ENCODE results near the gene TEX264. TPM values are rescaled to one million over a fixed set of nuclear protein-coding genes. Genes with fewer than 3 reads are reported as not detected.

The TEX264 gene
- total RNA-seq, 2 experiments from 2014 or later, result 62.6 to 65.0 TPM

DNA sequence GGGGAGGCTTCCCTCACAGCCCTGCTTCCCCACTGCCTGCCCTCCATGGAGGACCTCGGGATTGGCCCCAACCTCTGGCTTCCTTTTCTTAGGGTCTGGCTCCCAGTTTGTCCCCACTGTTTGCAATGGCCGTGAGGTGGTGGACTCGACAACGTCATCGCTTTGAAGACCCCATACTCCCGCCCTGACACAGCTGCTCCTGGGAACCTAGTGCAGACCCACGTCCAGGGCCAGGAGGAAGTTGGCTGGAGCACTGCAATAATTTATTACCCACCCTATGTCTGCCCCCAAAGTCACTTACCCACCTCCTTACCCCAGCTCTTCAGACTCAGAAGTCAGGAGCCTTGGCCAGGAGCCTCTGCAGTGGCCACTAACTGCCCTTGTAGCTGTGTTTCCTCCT is 46.9 kb downstream of the TEX264 start:
- peaks cover 40% of the 10 kb centered on the region for H3K4me1 Mint-ChIP-seq (ENCODE audit: low read depth)
- H3K27ac Mint-ChIP-seq, result no peak overlapping the region
- no peak for ATAC-seq
- H3K36me3 Mint-ChIP-seq (ENCODE audit: low read depth), result no peaks in the 10 kb centered on the region
- H3K9me3 Mint-ChIP-seq (ENCODE audit: insufficient read depth), result no peaks in the 10 kb centered on the region
- H3K27me3 Mint-ChIP-seq (ENCODE audit: low read depth), result no peaks in the 10 kb centered on the region
- ChIA-PET POLR2A (no interaction called here), CTCF (interaction anchor here (1.1 to 6.7 kb wide), 6 partner anchors 11 to 335 kb away, joined by 3 to 146 read pairs (median 22); partner anchors contain the start of gene DCAF1)
- H3K4me3 Mint-ChIP-seq, result no peak overlapping the region
- no peak for DNase-seq

- ATAC-seq, result peak; percentile 86
- peak; percentile 86 for DNase-seq
- Mint-ChIP-seq H3K27ac (peak overlapping the region; percentile 36), H3K27me3 (ENCODE audit: low read depth) (no peaks in the 10 kb centered on the region), H3K4me3 (no peak overlapping the region), H3K9me3 (ENCODE audit: insufficient read depth) (no peaks in the 10 kb centered on the region), H3K36me3 (ENCODE audit: low read depth) (no peaks in the 10 kb centered on the region), H3K4me1 (ENCODE audit: low read depth) (peaks cover 40% of the 10 kb centered on the region)
- CTCF ChIA-PET, result interaction anchor here (0.6 to 6.7 kb wide), 33 partner anchors 9 to 334 kb away, joined by 3 to 146 read pairs (median 4); partner anchors contain the start of genes DCAF1, GRM2 and TEX264
- POLR2A ChIA-PET, result no interaction called here
Observed at GRCh38 chr3:51718547-51719409, 47.7 kb downstream of the TEX264 start.

DNA sequence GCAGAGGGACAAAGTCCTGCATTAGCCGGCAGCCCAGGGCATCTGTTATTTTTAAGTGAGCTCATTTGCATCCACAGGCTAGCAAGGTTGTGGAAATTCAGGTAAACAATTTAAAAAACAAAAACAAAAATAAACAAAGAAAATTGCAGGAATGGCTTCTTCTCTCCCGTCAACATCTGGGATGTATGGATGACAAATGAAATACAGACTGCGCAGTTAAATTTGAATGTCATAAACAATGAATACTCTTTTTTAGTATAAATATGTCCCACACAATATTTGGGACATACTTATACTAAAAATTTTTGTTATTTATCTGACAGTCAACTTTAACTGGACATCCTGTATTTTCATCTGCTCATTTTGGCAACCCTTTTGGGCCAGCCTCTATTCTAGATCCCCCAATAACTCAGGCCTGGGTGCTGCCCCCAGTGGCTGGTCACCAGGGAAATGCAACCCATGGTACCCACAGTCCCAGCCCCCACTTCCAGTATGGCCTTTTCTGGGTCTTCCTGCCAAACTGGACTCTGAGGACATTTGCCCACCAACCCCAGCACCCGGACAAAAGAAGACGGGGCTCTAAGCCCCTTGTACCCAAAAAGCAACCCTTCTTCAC is 48.5 kb downstream of the TEX264 start:
- ChIA-PET CTCF (interaction anchor here (0.6 to 6.7 kb wide), 31 partner anchors 10 to 219 kb away, joined by 3 to 146 read pairs (median 5); partner anchors contain the start of genes DCAF1, GRM2 and TEX264), POLR2A (no interaction called here)
- Mint-ChIP-seq H3K4me1 (ENCODE audit: low read depth) (peaks cover 40% of the 10 kb centered on the region), H3K36me3 (ENCODE audit: low read depth) (no peaks in the 10 kb centered on the region), H3K4me3 (no peak overlapping the region), H3K9me3 (ENCODE audit: insufficient read depth) (no peaks in the 10 kb centered on the region), H3K27me3 (ENCODE audit: low read depth) (no peaks in the 10 kb centered on the region), H3K27ac (no peak overlapping the region)
- DNase-seq (no peak), ATAC-seq (no peak)

DNA sequence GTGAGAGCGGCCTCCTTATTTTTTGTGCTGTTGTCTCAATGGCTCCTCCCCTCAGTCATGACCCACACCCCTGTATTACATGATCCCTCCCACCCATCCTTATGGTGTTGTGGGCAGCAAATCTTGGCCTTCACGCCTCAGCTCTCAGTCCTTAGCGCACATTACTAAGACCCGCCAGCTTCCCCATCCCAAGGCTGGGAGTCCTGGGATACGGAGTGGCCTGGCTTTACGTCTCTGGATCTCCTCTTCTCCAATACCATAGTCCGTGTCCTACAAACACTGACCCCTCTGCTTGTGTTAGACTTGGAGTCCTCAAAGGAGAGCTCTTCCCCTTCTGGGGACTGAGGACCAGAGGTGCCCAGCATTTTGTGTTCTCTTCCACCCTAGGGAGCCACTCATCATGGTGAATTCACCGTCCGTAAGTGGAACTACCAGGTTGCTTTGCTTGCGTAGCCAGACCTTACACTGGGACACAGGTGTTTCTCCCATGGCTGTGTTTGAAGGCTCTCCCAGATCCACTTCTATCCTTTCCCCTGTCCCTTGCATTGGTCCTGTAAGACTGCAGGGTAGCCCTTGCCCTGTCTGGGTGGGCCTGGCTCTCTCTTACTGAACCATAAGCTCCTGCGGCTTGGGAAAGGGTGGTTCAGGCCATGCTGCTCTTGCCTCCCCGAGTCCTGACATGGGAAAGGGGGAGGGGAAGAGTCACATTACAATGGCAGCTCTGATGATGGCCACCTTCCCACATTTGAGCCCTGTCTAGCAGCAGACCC is 49.4 kb downstream of the TEX264 start:
- H3K36me3 Mint-ChIP-seq (ENCODE audit: low read depth), result no peaks in the 10 kb centered on the region
- ChIA-PET POLR2A (no interaction called here), CTCF (interaction anchor here (1.2 to 6.7 kb wide), 10 partner anchors 9 to 220 kb away, joined by 3 to 146 read pairs (median 12); partner anchors contain the start of genes DCAF1 and TEX264)
- DNase-seq (no peak), ATAC-seq (no peak)
- no peaks in the 10 kb centered on the region for H3K27me3 Mint-ChIP-seq (ENCODE audit: low read depth)
- H3K9me3 Mint-ChIP-seq (ENCODE audit: insufficient read depth), result no peaks in the 10 kb centered on the region
- H3K27ac Mint-ChIP-seq, result no peak overlapping the region
- no peak overlapping the region for H3K4me3 Mint-ChIP-seq
- H3K4me1 Mint-ChIP-seq (ENCODE audit: low read depth), result peaks cover 40% of the 10 kb centered on the region

DNA sequence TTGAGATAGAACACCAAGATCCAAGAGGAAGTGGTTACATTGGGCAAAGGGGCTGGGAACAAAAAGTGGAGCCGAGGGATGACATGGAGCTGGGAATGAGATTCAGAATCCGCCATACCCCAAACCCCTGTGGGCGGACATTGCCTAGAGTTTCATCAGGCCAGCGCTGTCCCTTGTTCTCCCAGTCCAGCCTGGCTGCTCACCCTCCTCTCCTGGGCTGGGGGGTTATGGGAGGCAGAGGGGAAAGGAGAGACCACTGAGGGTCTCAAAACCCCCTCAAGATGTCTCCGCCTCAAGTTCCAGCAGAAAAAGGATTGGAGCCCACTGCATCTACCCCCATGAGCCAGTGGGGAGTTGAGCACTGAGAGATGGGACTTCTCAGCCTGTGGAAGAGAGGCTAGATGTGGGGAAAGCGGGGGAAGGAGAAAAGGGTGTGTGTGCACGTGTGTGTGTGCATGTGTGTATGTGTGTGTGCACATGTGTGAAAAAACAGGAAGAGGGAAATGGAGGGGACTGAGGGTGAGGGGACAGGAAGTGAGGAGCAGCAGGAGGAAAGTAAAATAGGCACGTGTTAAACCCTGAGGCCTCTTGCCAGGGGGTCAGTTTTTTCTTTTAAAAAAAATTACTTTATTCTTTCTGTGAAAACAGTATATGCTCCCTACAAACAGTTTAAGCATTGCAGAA is 50.2 kb downstream of the TEX264 start:
- ChIA-PET CTCF (interaction anchor here (3.5 to 6.7 kb wide), 2 partner anchors 13 to 79 kb away, joined by 20 to 146 read pairs; no protein-coding TSS in a partner anchor), POLR2A (no interaction called here)
- ATAC-seq, result no peak
- no peak overlapping the region for H3K4me3 Mint-ChIP-seq
- H3K27me3 Mint-ChIP-seq (ENCODE audit: low read depth), result no peaks in the 10 kb centered on the region
- H3K36me3 Mint-ChIP-seq (ENCODE audit: low read depth), result no peaks in the 10 kb centered on the region
- H3K9me3 Mint-ChIP-seq (ENCODE audit: insufficient read depth), result no peaks in the 10 kb centered on the region
- H3K4me1 Mint-ChIP-seq (ENCODE audit: low read depth), result peaks cover 40% of the 10 kb centered on the region
- H3K27ac Mint-ChIP-seq, result peak overlapping the region; percentile 40
- DNase-seq, result no peak

- POLR2A ChIA-PET, result no interaction called here
Observed at GRCh38 chr3:51722362-51722761, 51.3 kb downstream of the TEX264 start.

GRCh38 chr3:51727500-51727899 is 56.4 kb downstream of the TEX264 start:
- CTCF ChIA-PET, result interaction anchor here (0.7 to 4.8 kb wide), 4 partner anchors 8 to 214 kb away, joined by 3 to 30 read pairs (median 6); partner anchors contain the start of gene RRP9
- Mint-ChIP-seq H3K4me3 (no peak overlapping the region), H3K9me3 (ENCODE audit: insufficient read depth) (no peaks in the 10 kb centered on the region), H3K27ac (no peak overlapping the region), H3K4me1 (ENCODE audit: low read depth) (peaks cover 23% of the 10 kb centered on the region), H3K27me3 (ENCODE audit: low read depth) (no peaks in the 10 kb centered on the region), H3K36me3 (ENCODE audit: low read depth) (no peaks in the 10 kb centered on the region)
- POLR2A ChIA-PET, result no interaction called here
- ATAC-seq, result no peak
- DNase-seq, result no peak

More at GRCh38 chr3:51722362-51722761, 51.3 kb downstream of the TEX264 start:
- no peak for ATAC-seq
- Mint-ChIP-seq H3K9me3 (ENCODE audit: insufficient read depth) (no peaks in the 10 kb centered on the region), H3K27ac (no peak overlapping the region), H3K4me1 (ENCODE audit: low read depth) (peaks cover 41% of the 10 kb centered on the region), H3K4me3 (no peak overlapping the region), H3K27me3 (ENCODE audit: low read depth) (no peaks in the 10 kb centered on the region), H3K36me3 (ENCODE audit: low read depth) (no peaks in the 10 kb centered on the region)
- peak; percentile 51 for DNase-seq
- CTCF ChIA-PET, result no interaction called here

GRCh38 chr3:51729042-51729633 is 58.1 kb downstream of the TEX264 start:
- peak overlapping the region; percentile 7 for H3K27ac Mint-ChIP-seq
- H3K4me1 Mint-ChIP-seq (ENCODE audit: low read depth), result peaks cover 31% of the 10 kb centered on the region
- CTCF ChIA-PET, result interaction anchor here (1.1 to 4.8 kb wide), 4 partner anchors 10 to 90 kb away, joined by 3 to 30 read pairs (median 6); no protein-coding TSS in a partner anchor
- no peaks in the 10 kb centered on the region for H3K9me3 Mint-ChIP-seq (ENCODE audit: insufficient read depth)
- POLR2A ChIA-PET, result interaction anchor here (0.6 kb wide), 1 partner anchor 1071 kb away, joined by 3 read pairs; no protein-coding TSS in a partner anchor
- DNase-seq (no peak), ATAC-seq (no peak)
- peaks cover 2% of the 10 kb centered on the region for H3K36me3 Mint-ChIP-seq (ENCODE audit: low read depth)
- H3K27me3 Mint-ChIP-seq (ENCODE audit: low read depth), result no peaks in the 10 kb centered on the region
- H3K4me3 Mint-ChIP-seq, result no peak overlapping the region

GRCh38 chr3:51733859-51734571 is 63.0 kb downstream of the TEX264 start:
- POLR2A ChIA-PET, result no interaction called here
- Mint-ChIP-seq H3K4me3 (peak overlapping the region; percentile 17), H3K27me3 (ENCODE audit: low read depth) (peaks cover 6% of the 10 kb centered on the region), H3K9me3 (ENCODE audit: insufficient read depth) (no peaks in the 10 kb centered on the region), H3K4me1 (ENCODE audit: low read depth) (peaks cover 37% of the 10 kb centered on the region), H3K36me3 (ENCODE audit: low read depth) (peaks cover 2% of the 10 kb centered on the region), H3K27ac (peak overlapping the region; percentile 67)
- CTCF ChIA-PET, result interaction anchor here (0.6 to 2.6 kb wide), 10 partner anchors 9 to 68 kb away, joined by 3 to 20 read pairs (median 3); no protein-coding TSS in a partner anchor
- ATAC-seq, result no peak
- no peak for DNase-seq

GRCh38 chr3:51734572-51734907 is 63.5 kb downstream of the TEX264 start:
- CTCF ChIA-PET, result interaction anchor here (0.7 to 2.6 kb wide), 8 partner anchors 9 to 68 kb away, joined by 3 to 20 read pairs (median 5); no protein-coding TSS in a partner anchor
- peak; percentile 94 for ATAC-seq
- Mint-ChIP-seq H3K27me3 (ENCODE audit: low read depth) (peaks cover 9% of the 10 kb centered on the region), H3K4me1 (ENCODE audit: low read depth) (peaks cover 33% of the 10 kb centered on the region), H3K27ac (peak overlapping the region; percentile 67), H3K36me3 (ENCODE audit: low read depth) (peaks cover 2% of the 10 kb centered on the region), H3K4me3 (peak overlapping the region; percentile 17), H3K9me3 (ENCODE audit: insufficient read depth) (no peaks in the 10 kb centered on the region)
- POLR2A ChIA-PET, result no interaction called here
- peak; percentile 70 for DNase-seq

Measured in activated CD8-positive, alpha-beta T cell treated with anti-CD3 and anti-CD28 coated beads, Interleukin-2, amount 10 ng/mL, durations not matched to agents 7 days and 5 days (primary cell).